Esophagus squamous epithelium (tissue), 5 donors: ENCODE data around the gene FAM163B. TPM values are rescaled to one million over a fixed set of nuclear protein-coding genes. Genes with fewer than 3 reads are reported as not detected.

Experiments used
- DNase-seq: peaks from one replicate; lab custom pipeline; 2025; lab: John Stamatoyannopoulos, UW
- H3K27ac ChIP-seq, 4 donors: fragments of 200-600 bp; sonication (generic); one replicate each; pipeline ENCODE4 v1.5.1; 2016 to 2019; ENCODE audit warnings: mild to moderate bottlenecking in 1 of 4
- H3K27me3 ChIP-seq, 4 donors: fragments of 200-600 bp; sonication (generic); 1 replicate in 3 of 4; 2 replicates in 1 of 4; pipeline versions ENCODE4 v1.5.1 to v1.6.0; 2017 to 2021; ENCODE audit warnings: antibody characterized with exemption in 1 of 4
- H3K36me3 ChIP-seq, 3 donors: fragments of 200-600 bp; sonication (generic); one replicate each; pipeline ENCODE4 v1.5.1; 2016 to 2019
- H3K4me1 ChIP-seq, 3 donors: fragments of 200-600 bp; sonication (generic); one replicate each; pipeline ENCODE4 v1.5.1; 2017 to 2019
- H3K4me3 ChIP-seq, 4 donors: fragments of 200-600 bp; sonication (generic); 1 replicate in 3 of 4; 2 replicates in 1 of 4; pipeline ENCODE4 v1.5.1; 2016 to 2019; ENCODE audit warnings: mild to moderate bottlenecking in 2 of 4, moderate library complexity in 1 of 4
- H3K9me3 ChIP-seq, 3 donors: fragments of 200-600 bp; sonication (generic); one replicate each; pipeline ENCODE4 v1.5.1; 2016 to 2019
- CTCF ChIP-seq, 6 experiments: fragments of 450-650 bp in 4 of 6; fragments of 200-600 bp in 2 of 6; sonication (generic) in 2 of 6; IDR thresholded peaks; one replicate each; pipeline ENCODE4 v1.5.1; 2016 to 2019; ENCODE audit warnings: antibody characterized with exemption in 6 of 6, mild to moderate bottlenecking in 4 of 6, moderate library complexity in 4 of 6
- POLR2A ChIP-seq, 4 donors: fragments of 450-650 bp; IDR thresholded peaks; one replicate each; pipeline ENCODE4 v1.6.1; 2017; ENCODE audit warnings: antibody characterized with exemption in 4 of 4, mild to moderate bottlenecking in 4 of 4, moderate library complexity in 3 of 4
- WGBS, 2 donors: methylation state at CpG; one replicate each; pipeline ENCODE4 v1.1.5; 2018; 5-methylcytosine and 5-hydroxymethylcytosine counted together
- intact Hi-C: fragments of 100-400 bp; cut with DNase I; formaldehyde crosslinking; loops from one replicate; pipeline ENCODE4 v1.15.0; 2022
- total RNA-seq, 4 donors: library from RNA; depleted of rRNA; stranded (reverse); fragments of >200 nt; gene quantifications; one replicate each; pipeline ENCODE4 v1.1.0, GENCODE V29; 2016
- donor health status: DM: yes; HTN: yes; CAD: no.

Gene FAM163B
- total RNA-seq, 4 donors from 2014 or later, result not detected

- 70 to 83% methylated on average over 8 to 17 of the region's 22 CpGs for WGBS, 2 donors
- H3K4me3 ChIP-seq, result no peak overlapping the region
- H3K27ac ChIP-seq, result no peak overlapping the region
- intact Hi-C loops, result no loop called here
- H3K9me3 ChIP-seq, result no peaks in the 10 kb centered on the region
- peaks cover 0 to 40% (median 12%) of the 10 kb centered on the region in 3 donors for H3K4me1 ChIP-seq
- peaks cover 0 to 70% (median 0%) of the 10 kb centered on the region in 4 donors for H3K27me3 ChIP-seq
- no peak for DNase-seq
- no peak for TF ChIP-seq POLR2A (IDR thresholded peaks at IDR 0.05)
- TF ChIP-seq CTCF (IDR thresholded peaks at IDR 0.05), result no peak
- no peaks in the 10 kb centered on the region for H3K36me3 ChIP-seq
Measured at GRCh38 chr9:133528001-133528875, 81.0 kb downstream of the FAM163B start.

- Histone ChIP-seq H3K27ac (no peak overlapping the region), H3K4me3 (no peak overlapping the region), H3K36me3 (no peaks in the 10 kb centered on the region), H3K9me3 (no peaks in the 10 kb centered on the region), H3K27me3 (peaks cover 0 to 62% (median 0%) of the 10 kb centered on the region in 4 donors), H3K4me1 (peaks cover 0 to 37% (median 12%) of the 10 kb centered on the region in 3 donors)
- intact Hi-C loops, result no loop called here
- 55 to 70% methylated on average over 14 of the region's 18 CpGs for WGBS, 2 donors
- DNase-seq, result no peak
- TF ChIP-seq POLR2A (IDR thresholded peaks at IDR 0.05) (no peak), CTCF (IDR thresholded peaks at IDR 0.05) (no peak)
Measured at GRCh38 chr9:133527444-133527920, 81.7 kb downstream of the FAM163B start.

Other genes starting within 250 kb of the FAM163B start
- 100 to 1,000 TPM; 104 to 140 (median 117) TPM for gene SURF4, start 233.3 kb downstream of the FAM163B start, total RNA-seq
- under 1 TPM in 1 of 4 donors, not detected in 3; 0.38 TPM for gene STKLD1, start 233.0 kb downstream of the FAM163B start, total RNA-seq
- gene REXO4, start 191.4 kb downstream of the FAM163B start, total RNA-seq, result 10 to 100 TPM; 21.5 to 26.0 (median 21.7) TPM
- gene ADAMTS13, start 187.0 kb downstream of the FAM163B start, total RNA-seq, result 1 to 10 TPM in 1 of 4 donors, under 1 TPM in 3; 0.21 to 2.5 (median 0.33) TPM
- 10 to 100 TPM in 1 of 4 donors, 1 to 10 TPM in 3; 5.9 to 13.7 (median 9.1) TPM for gene CACFD1, start 149.4 kb downstream of the FAM163B start, total RNA-seq
- 1 to 10 TPM in 1 of 4 donors, under 1 TPM in 3; 0.42 to 1.1 (median 0.85) TPM for gene SLC2A6, start 130.3 kb downstream of the FAM163B start, total RNA-seq
- not detected for gene MYMK, start 84.4 kb downstream of the FAM163B start, total RNA-seq
- 1 to 10 TPM; 1.1 to 2.1 (median 1.4) TPM for gene ADAMTSL2, start 74.7 kb downstream of the FAM163B start, total RNA-seq
- not detected for gene DBH, start 27.0 kb upstream of the FAM163B start, total RNA-seq
- gene SARDH, start 129.0 kb upstream of the FAM163B start, total RNA-seq, result under 1 TPM in 2 of 4 donors, not detected in 2; 0.26 to 0.57 TPM